ENCODE measurements around the gene PHLPP1.
"Not testable (repeated sequence)": the region's sequence is repeated elsewhere in the genome, so short reads cannot be mapped to it uniquely, and the experiment has no call there.

The PHLPP1 gene

GRCh38 chr18:62715436-62715758 lies at the start of gene PHLPP1:
Gene PHLPP1, plus strand, starts transcription at chr18:62715541. Its CDS starts 143 bp downstream, at chr18:62715684.
- no peak for DNase-seq

GRCh38 chr18:62669225-62669624 lies 46.1 kb upstream of the PHLPP1 start:
- DNase-seq, result no peak

- no peak for DNase-seq
These were observed 44.8 kb upstream of the PHLPP1 start for GRCh38 chr18:62670573-62670972.

- DNase-seq, result no peak
These were observed 42.7 kb upstream of the PHLPP1 start for GRCh38 chr18:62672600-62672999.

GRCh38 chr18:62678847-62679485 lies 36.4 kb upstream of the PHLPP1 start:
- DNase-seq, result no peak

- DNase-seq, result no peak
These were observed 33.0 kb upstream of the PHLPP1 start for GRCh38 chr18:62682371-62682770.

- no peak for DNase-seq
These were observed 31.4 kb upstream of the PHLPP1 start for GRCh38 chr18:62683935-62684334.

GRCh38 chr18:62688743-62689317 lies 26.5 kb upstream of the PHLPP1 start:
- no peak for DNase-seq

GRCh38 chr18:62690236-62690815 lies 25.0 kb upstream of the PHLPP1 start:
- DNase-seq, result no peak

GRCh38 chr18:62693659-62694058 lies 21.7 kb upstream of the PHLPP1 start:
- no peak for DNase-seq

GRCh38 chr18:62697636-62698035 lies 17.7 kb upstream of the PHLPP1 start:
- no peak for DNase-seq

- DNase-seq, result no peak
These were observed 13.1 kb upstream of the PHLPP1 start for GRCh38 chr18:62702259-62702658.

- not testable (repeated sequence) for DNase-seq
These were observed 8.5 kb upstream of the PHLPP1 start for GRCh38 chr18:62706879-62707278.

- DNase-seq, result not testable (repeated sequence)
These were observed 5.4 kb upstream of the PHLPP1 start for GRCh38 chr18:62709908-62710307.

GRCh38 chr18:62710417-62710816 lies 4.9 kb upstream of the PHLPP1 start:
- DNase-seq, result no peak

GRCh38 chr18:62711781-62712180 lies 3.6 kb upstream of the PHLPP1 start:
- DNase-seq, result no peak

- DNase-seq, result no peak
These were observed 1.6 kb upstream of the PHLPP1 start for GRCh38 chr18:62713651-62714247.

GRCh38 chr18:62714671-62715435 lies 488 bp upstream of the PHLPP1 start:
- peak; percentile 95 to 96 for DNase-seq

GRCh38 chr18:62715759-62716615 lies 646 bp downstream of the PHLPP1 start:
- peak; percentile 54 to 63 for DNase-seq

GRCh38 chr18:62716619-62717168 lies 1.4 kb downstream of the PHLPP1 start:
- peak; percentile 40 to 57 for DNase-seq

- peak; percentile 16 to 45 for DNase-seq
These were observed 2.0 kb downstream of the PHLPP1 start for GRCh38 chr18:62717169-62717924.

All from CD4-positive, alpha-beta T cell treated with Interferon alpha-2 for 1 hour (primary cell).